ENCODE data around the gene COL23A1.

GRCh38 chr5:178292826-178293205 lies 297.4 kb downstream of the COL23A1 start:
- TF ChIP-seq CTCF (conservative IDR thresholded peaks at IDR 0.05; ENCODE audit: low read depth in 2 of 2) = no peak
- TF ChIP-seq POLR2AphosphoS5 (IDR thresholded peaks at IDR 0.05; ENCODE audit: low read depth) = no peak
- no peak for TF ChIP-seq ZNF331 (CRISPR knock-in tag; IDR thresholded peaks at IDR 0.05; ENCODE audit: low read depth)
- TF ChIP-seq, protein P1, sequence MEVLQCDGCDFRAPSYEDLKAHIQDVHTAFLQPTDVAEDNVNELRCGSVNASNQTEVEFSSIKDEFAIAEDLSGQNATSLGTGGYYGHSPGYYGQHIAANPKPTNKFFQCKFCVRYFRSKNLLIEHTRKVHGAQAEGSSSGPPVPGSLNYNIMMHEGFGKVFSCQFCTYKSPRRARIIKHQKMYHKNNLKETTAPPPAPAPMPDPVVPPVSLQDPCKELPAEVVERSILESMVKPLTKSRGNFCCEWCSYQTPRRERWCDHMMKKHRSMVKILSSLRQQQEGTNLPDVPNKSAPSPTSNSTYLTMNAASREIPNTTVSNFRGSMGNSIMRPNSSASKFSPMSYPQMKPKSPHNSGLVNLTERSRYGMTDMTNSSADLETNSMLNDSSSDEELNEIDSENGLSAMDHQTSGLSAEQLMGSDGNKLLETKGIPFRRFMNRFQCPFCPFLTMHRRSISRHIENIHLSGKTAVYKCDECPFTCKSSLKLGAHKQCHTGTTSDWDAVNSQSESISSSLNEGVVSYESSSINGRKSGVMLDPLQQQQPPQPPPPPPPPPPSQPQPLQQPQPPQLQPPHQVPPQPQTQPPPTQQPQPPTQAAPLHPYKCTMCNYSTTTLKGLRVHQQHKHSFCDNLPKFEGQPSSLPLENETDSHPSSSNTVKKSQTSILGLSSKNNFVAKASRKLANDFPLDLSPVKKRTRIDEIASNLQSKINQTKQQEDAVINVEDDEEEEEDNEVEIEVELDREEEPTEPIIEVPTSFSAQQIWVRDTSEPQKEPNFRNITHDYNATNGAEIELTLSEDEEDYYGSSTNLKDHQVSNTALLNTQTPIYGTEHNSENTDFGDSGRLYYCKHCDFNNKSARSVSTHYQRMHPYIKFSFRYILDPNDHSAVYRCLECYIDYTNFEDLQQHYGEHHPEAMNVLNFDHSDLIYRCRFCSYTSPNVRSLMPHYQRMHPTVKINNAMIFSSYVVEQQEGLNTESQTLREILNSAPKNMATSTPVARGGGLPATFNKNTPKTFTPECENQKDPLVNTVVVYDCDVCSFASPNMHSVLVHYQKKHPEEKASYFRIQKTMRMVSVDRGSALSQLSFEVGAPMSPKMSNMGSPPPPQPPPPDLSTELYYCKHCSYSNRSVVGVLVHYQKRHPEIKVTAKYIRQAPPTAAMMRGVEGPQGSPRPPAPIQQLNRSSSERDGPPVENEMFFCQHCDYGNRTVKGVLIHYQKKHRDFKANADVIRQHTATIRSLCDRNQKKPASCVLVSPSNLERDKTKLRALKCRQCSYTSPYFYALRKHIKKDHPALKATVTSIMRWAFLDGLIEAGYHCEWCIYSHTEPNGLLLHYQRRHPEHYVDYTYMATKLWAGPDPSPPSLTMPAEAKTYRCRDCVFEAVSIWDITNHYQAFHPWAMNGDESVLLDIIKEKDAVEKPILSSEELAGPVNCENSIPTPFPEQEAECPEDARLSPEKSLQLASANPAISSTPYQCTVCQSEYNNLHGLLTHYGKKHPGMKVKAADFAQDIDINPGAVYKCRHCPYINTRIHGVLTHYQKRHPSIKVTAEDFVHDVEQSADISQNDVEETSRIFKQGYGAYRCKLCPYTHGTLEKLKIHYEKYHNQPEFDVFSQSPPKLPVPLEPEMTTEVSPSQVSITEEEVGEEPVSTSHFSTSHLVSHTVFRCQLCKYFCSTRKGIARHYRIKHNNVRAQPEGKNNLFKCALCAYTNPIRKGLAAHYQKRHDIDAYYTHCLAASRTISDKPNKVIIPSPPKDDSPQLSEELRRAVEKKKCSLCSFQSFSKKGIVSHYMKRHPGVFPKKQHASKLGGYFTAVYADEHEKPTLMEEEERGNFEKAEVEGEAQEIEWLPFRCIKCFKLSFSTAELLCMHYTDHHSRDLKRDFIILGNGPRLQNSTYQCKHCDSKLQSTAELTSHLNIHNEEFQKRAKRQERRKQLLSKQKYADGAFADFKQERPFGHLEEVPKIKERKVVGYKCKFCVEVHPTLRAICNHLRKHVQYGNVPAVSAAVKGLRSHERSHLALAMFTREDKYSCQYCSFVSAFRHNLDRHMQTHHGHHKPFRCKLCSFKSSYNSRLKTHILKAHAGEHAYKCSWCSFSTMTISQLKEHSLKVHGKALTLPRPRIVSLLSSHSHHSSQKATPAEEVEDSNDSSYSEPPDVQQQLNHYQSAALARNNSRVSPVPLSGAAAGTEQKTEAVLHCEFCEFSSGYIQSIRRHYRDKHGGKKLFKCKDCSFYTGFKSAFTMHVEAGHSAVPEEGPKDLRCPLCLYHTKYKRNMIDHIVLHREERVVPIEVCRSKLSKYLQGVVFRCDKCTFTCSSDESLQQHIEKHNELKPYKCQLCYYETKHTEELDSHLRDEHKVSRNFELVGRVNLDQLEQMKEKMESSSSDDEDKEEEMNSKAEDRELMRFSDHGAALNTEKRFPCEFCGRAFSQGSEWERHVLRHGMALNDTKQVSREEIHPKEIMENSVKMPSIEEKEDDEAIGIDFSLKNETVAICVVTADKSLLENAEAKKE (CRISPR knock-in tag; IDR thresholded peaks at IDR 0.05) = no peak
- TF ChIP-seq REST (IDR thresholded peaks at IDR 0.05; ENCODE audit: unreplicated experiment) = no peak
- TF ChIP-seq ZNF114 (CRISPR knock-in tag; IDR thresholded peaks at IDR 0.05) = no peak
- no peak for TF ChIP-seq EZH2 (IDR thresholded peaks at IDR 0.05; ENCODE audit: low read depth, unreplicated experiment)
- no peak for TF ChIP-seq EZH2phosphoT487 (IDR thresholded peaks at IDR 0.05; ENCODE audit: unreplicated experiment)

Data from GM23338 (cell line).